K562 (cell line): Measurements from ENCODE around the gene MEA1.

Experiments used
- CCAR2 ChIP-seq: fragments of 200-400 bp; formaldehyde crosslinking; IDR thresholded peaks from 2 replicates; pipeline ENCODE4 v1.6.1; 2017; ENCODE audit warnings: mild to moderate bottlenecking, low read depth, low read length
- CTCF ChIP-seq, 3 experiments: IDR thresholded peaks in 2 of 3; conservative IDR thresholded peaks in 1 of 3; 2 replicates each; pipeline ENCODE4 v1.5.1; 2011 to 2012; ENCODE audit warnings: low read length in 3 of 3, mild to moderate bottlenecking in 3 of 3, control low read depth in 2 of 3, improper control_type of control experiment in 1 of 3, inconsistent platforms in 1 of 3, low read depth in 1 of 3, mixed read lengths in 1 of 3, moderate library complexity in 1 of 3; ENCODE audit not compliant: insufficient read depth in 2 of 3
- SP1 ChIP-seq: sonication (generic); formaldehyde crosslinking; IDR thresholded peaks from 2 replicates; pipeline ENCODE4 v1.8.1; 2022; ENCODE audit warnings: mild to moderate bottlenecking, missing genetic modification reagents
- ZFP91 ChIP-seq: sonication (generic); formaldehyde crosslinking; IDR thresholded peaks from 2 replicates; pipeline ENCODE4 v1.8.0; 2022; ENCODE audit warnings: mild to moderate bottlenecking, missing genetic modification reagents
- ZNF232 ChIP-seq: sonication (generic); formaldehyde crosslinking; IDR thresholded peaks from 2 replicates; pipeline ENCODE4 v1.8.0; 2022; ENCODE audit warnings: mild to moderate bottlenecking, missing genetic modification reagents

- TF ChIP-seq ZNF232 (CRISPR knock-in tag) (no peak), ZFP91 (CRISPR knock-in tag) (no peak), CTCF (IDR thresholded peaks at IDR 0.05 in 2 of 3, conservative IDR thresholded peaks at IDR 0.05 in 1 of 3; ENCODE audit: insufficient read depth in 2 of 3, low read depth in 1 of 3, low read length in 3 of 3) (no peak), CCAR2 (no peak), SP1 (CRISPR knock-in tag) (no peak)
These were observed 6.6 kb downstream of the MEA1 start for GRCh38 chr6:43007126-43007525.
